ENCODE data around the gene TBC1D14. TPM values are rescaled to one million over a fixed set of nuclear protein-coding genes. Genes with fewer than 3 reads are reported as not detected.

Gene TBC1D14
- total RNA-seq, 1 experiment from 2014 or later, result 50.2 TPM

DNA sequence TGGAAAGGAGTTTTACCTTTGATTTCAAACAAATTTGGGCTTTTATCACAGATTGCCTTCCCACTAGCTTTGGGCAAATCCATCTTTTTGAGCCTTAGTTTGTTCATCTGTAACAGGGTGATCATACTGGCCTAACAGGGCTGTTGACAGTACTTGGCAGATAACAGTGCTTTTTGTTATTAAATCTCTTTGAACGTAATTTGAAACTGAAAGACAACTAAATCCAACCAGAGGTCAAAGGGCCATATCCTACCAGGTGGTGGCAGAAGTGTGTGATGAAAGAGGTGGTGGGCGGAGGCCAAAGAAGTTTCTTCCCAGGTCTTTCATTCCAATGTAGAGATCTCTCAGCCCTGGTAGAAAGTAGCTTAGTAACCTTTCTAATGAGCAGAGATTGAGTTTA, 98.3 kb downstream of the TBC1D14 start:
- no peak overlapping the region for H2BK12ac ChIP-seq (ENCODE audit: insufficient read length, low read depth, low read length)
- H2AK5ac ChIP-seq (ENCODE audit: insufficient read length, low read length), result no peak overlapping the region
- no peaks in the 10 kb centered on the region for H4K20me1 ChIP-seq (ENCODE audit: control insufficient read depth, insufficient read depth, insufficient read length)
- TF ChIP-seq, protein P1, sequence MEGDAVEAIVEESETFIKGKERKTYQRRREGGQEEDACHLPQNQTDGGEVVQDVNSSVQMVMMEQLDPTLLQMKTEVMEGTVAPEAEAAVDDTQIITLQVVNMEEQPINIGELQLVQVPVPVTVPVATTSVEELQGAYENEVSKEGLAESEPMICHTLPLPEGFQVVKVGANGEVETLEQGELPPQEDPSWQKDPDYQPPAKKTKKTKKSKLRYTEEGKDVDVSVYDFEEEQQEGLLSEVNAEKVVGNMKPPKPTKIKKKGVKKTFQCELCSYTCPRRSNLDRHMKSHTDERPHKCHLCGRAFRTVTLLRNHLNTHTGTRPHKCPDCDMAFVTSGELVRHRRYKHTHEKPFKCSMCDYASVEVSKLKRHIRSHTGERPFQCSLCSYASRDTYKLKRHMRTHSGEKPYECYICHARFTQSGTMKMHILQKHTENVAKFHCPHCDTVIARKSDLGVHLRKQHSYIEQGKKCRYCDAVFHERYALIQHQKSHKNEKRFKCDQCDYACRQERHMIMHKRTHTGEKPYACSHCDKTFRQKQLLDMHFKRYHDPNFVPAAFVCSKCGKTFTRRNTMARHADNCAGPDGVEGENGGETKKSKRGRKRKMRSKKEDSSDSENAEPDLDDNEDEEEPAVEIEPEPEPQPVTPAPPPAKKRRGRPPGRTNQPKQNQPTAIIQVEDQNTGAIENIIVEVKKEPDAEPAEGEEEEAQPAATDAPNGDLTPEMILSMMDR (conservative IDR thresholded peaks at IDR 0.05), result peak; percentile 21; the same call in 2 of the 3 replicates
- no peak overlapping the region for H4K5ac ChIP-seq (ENCODE audit: insufficient read length, low read depth, low read length)
- no peak overlapping the region for H2BK120ac ChIP-seq (ENCODE audit: low read depth, low read length, poor library complexity, severe bottlenecking)
- no peak overlapping the region for H3K27ac ChIP-seq (ENCODE audit: insufficient read length, low read depth, low read length)
- H3K36me3 Mint-ChIP-seq (ENCODE audit: insufficient read depth in 1 of 3, low read depth in 3 of 3), result peaks cover 25 to 76% (median 57%) of the 10 kb centered on the region in 3 experiments; a peak in 6 of 7 replicates
- no peak overlapping the region for H4K91ac ChIP-seq (ENCODE audit: insufficient read length, low read depth, low read length)
- no peak overlapping the region for H2BK5ac ChIP-seq (ENCODE audit: insufficient read length, low read length)
- no peak overlapping the region for H3K56ac ChIP-seq (ENCODE audit: insufficient read length, low read depth, low read length)
- no peaks in the 10 kb centered on the region for H3K9me3 Mint-ChIP-seq
- H3K9ac ChIP-seq (ENCODE audit: extremely low read depth, insufficient read length, low read length), result no peak overlapping the region
- DNase-seq, result peak; percentile 53
- H3K14ac ChIP-seq (ENCODE audit: insufficient read depth, low read length), result no peak overlapping the region
- H3K4me1 ChIP-seq (ENCODE audit: insufficient read depth, low read length), result peaks cover 4% of the 10 kb centered on the region
- H3K23me2 ChIP-seq (ENCODE audit: insufficient read length, low read depth, low read length, poor library complexity, severe bottlenecking), result no peaks in the 10 kb centered on the region
- H3K4me1 Mint-ChIP-seq, result peaks cover 26 to 34% of the 10 kb centered on the region in 2 experiments
- no peak overlapping the region for H4K8ac ChIP-seq (replicated peaks; ENCODE audit: insufficient read length, low read depth, low read length)
- no peaks in the 10 kb centered on the region for H3K27me3 ChIP-seq (ENCODE audit: insufficient read depth, low read length)
- H3K4me3 Mint-ChIP-seq, result no peak overlapping the region; a peak in 1 of 5 replicates
- no peaks in the 10 kb centered on the region for H3K9me3 ChIP-seq (ENCODE audit: control insufficient read depth, low read depth, low read length)
- H3K18ac ChIP-seq (ENCODE audit: insufficient read length, low read depth, low read length), result no peak overlapping the region
- H3K27ac Mint-ChIP-seq, result no peak overlapping the region
- H2BK20ac ChIP-seq (ENCODE audit: low read depth, low read length, poor library complexity, severe bottlenecking), result no peak overlapping the region
- WGBS (ENCODE audit: extremely low coverage, insufficient read length, low lambda C conversion rate), result no CpG with 5 or more reads among the region's 2 CpGs
- no peak overlapping the region for H3K4ac ChIP-seq (ENCODE audit: low read depth, low read length)
- H3K27me3 Mint-ChIP-seq (ENCODE audit: low read depth), result no peaks in the 10 kb centered on the region
- no peak overlapping the region for H3K23ac ChIP-seq (ENCODE audit: insufficient read length, low read depth, low read length)
- H3K79me1 ChIP-seq (ENCODE audit: insufficient read depth, low read depth, low read length, poor library complexity, severe bottlenecking), result no peaks in the 10 kb centered on the region
- H2BK15ac ChIP-seq (ENCODE audit: low read depth, low read length), result no peak overlapping the region
- H3K4me2 ChIP-seq (ENCODE audit: insufficient read depth, insufficient read length, low read length), result no peak overlapping the region
- H3T11ph ChIP-seq (ENCODE audit: low read length), result no peak overlapping the region
- H3K79me2 ChIP-seq (ENCODE audit: insufficient read depth, low read length), result no peaks in the 10 kb centered on the region
- no peak overlapping the region for H2AFZ ChIP-seq (ENCODE audit: low read length)
